GM12801 (cell line): ENCODE results near the gene GALNT16.

Experiments
- TF ChIP-seq, protein P1 (sequence below): IDR thresholded peaks from one replicate; pipeline ENCODE4 v1.5.1; 2011; ENCODE audit warnings: control low read depth; ENCODE audit not compliant: insufficient read length; ENCODE audit errors: extremely low read depth

The GALNT16 gene

GRCh38 chr14:69327507-69327906, 67.5 kb downstream of the GALNT16 start:
- TF ChIP-seq, protein P1, sequence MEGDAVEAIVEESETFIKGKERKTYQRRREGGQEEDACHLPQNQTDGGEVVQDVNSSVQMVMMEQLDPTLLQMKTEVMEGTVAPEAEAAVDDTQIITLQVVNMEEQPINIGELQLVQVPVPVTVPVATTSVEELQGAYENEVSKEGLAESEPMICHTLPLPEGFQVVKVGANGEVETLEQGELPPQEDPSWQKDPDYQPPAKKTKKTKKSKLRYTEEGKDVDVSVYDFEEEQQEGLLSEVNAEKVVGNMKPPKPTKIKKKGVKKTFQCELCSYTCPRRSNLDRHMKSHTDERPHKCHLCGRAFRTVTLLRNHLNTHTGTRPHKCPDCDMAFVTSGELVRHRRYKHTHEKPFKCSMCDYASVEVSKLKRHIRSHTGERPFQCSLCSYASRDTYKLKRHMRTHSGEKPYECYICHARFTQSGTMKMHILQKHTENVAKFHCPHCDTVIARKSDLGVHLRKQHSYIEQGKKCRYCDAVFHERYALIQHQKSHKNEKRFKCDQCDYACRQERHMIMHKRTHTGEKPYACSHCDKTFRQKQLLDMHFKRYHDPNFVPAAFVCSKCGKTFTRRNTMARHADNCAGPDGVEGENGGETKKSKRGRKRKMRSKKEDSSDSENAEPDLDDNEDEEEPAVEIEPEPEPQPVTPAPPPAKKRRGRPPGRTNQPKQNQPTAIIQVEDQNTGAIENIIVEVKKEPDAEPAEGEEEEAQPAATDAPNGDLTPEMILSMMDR: no peak

DNA sequence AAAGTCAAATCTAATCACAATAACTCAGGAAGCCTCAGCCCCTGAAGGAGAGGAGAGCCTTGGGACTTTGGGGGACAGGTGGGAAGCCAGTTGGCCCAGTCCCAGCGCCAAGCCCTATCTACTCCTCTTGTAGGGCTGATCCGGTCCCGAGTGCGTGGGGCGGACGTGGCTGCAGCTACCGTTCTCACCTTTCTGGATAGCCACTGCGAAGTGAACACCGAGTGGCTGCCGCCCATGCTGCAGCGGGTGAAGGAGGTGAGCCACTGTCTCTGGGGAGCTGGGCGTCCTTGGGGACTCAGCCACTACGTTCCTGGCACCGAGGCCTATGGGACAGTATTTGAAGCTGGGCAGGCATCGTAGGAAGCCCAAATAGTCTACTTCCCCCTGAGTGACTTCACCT, 68.4 kb downstream of the GALNT16 start:
- TF ChIP-seq, protein P1: no peak

DNA sequence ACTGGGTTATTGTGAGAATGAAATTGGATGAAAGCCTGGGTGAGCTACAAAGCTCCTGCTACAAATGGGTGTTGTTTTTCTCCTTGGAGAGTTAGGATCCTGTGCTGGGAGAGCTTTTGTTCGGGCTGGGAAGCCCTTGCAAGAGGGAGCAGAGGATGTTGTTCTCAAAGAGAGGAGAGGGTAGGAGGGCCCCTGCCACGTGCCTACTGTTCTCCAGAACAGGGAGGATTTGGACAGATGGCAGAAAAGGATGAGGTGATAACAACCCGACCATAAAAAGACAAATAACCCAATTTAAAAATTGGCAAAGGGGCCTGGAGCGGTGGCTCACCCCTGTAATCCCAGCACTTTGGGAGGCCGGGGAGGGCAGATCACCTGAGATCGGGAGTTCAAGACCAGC, 68.8 kb downstream of the GALNT16 start:
- TF ChIP-seq, protein P1: no peak

DNA sequence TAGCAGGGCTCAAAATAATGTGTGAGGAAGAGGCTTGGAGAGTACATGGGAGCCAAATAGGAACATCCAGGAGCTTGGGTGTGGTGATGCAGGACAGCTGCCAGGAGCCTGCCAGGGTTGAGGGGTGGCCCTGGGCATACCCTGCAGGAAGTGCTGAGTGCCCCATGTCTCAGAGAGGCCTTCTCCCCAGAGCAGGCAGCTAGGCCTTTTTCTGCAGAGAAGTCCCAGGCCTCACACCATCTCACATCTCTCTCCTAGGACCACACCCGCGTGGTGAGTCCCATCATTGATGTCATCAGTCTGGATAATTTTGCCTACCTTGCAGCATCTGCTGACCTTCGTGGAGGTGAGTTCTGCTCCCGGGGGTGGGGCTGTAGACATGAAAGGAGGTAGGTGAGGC, 71.2 kb downstream of the GALNT16 start:
- TF ChIP-seq, protein P1: no peak

GRCh38 chr14:69332782-69333395, 72.9 kb downstream of the GALNT16 start:
- TF ChIP-seq, protein P1: no peak

DNA sequence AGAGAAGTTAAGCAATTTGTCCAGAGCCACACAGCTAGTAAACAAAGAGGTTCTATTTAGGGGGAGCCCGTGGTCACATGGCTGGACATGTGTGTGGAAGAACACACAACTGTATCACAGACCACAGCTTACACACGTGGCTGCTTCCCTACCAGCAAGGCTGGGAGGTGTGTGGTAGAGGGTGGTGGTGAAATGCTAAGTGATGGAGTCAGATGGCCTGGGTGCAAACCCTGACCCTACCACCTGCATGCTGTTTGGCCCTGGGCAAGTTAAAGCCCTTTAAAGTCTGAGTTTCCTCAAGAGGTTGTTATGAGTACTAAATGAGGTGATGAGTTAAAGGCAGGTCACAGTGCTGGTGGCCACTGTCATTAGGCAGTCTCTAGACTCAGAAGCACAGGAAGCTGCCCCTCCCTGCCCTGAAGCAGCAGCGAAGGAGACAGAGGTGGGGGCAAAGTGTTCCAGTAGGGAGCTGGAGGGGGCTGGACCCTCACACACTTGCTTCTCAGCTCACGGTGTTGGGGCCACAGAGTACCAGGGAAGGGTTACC, 73.9 kb downstream of the GALNT16 start:
- TF ChIP-seq, protein P1: no peak

- TF ChIP-seq, protein P1: no peak
Measured at GRCh38 chr14:69334576-69334975, 74.6 kb downstream of the GALNT16 start.
